GM21723 (cell line): ENCODE data around the gene LATS1.
"Not testable (repeated sequence)": the region's sequence is repeated elsewhere in the genome, so short reads cannot be mapped to it uniquely, and the experiment has no call there.

Source experiments
- ATAC-seq: cut with Tn5 transposase; IDR thresholded peaks from one replicate; pipeline ENCODE4 v1.9.1; 2021; ENCODE audit warnings: mild to moderate bottlenecking, moderate library complexity; ENCODE audit not compliant: unreplicated experiment

The LATS1 gene

DNA sequence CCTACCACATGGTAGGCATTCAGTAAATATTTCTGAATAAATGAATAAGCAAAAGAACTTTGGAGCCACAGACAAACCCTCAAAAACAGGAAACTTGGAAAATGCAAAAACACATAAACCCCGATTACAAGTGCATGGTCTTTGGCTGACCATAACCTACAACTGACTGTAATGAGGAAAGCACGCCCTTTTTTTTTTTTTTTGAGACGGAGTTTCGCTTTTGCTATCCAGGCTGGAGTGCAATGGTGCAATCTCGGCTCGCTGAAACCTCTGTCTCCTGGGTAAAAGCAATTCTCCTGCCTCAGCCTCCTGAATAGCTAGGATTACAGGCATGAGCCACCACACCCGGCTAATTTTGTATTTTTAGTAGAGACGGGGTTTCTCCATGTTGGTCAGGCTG lies 11.9 kb upstream of the LATS1 start:
- no peak for ATAC-seq

DNA sequence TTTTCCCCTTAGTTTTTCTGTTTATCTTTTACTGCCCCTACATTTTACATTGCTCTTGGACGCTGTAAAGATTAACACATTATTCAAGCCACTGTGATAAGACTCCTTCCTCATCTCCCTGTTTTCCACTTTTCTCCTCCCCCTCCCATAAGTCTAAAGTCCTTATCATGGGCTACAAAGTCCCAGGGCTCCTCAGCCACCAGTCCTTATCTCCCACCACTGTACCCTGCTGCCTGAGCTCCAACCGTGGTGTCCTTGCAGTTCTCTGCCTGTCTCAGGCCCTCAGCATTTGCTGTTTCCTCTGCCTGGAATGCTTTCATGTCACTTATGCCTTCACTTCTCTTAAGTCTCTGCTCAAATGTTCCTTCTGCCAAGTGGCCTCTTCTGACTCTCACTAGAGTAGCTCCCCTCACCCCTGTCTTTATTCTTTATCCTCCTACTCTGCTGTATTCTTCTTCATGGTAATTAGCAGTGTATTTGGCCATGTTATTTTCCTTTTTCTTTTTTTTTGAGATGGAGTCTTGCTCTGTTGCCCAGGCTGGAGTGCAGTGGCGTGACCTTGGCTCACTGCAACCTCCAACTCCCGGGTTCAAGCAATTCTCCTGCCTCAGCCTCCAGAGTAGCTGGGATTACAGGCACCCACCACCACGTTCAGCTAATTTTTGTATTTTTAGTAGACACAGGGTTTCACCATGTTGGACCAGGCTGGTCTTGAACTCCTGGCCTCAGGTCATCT lies 10.8 kb upstream of the LATS1 start:
- no peak for ATAC-seq

DNA sequence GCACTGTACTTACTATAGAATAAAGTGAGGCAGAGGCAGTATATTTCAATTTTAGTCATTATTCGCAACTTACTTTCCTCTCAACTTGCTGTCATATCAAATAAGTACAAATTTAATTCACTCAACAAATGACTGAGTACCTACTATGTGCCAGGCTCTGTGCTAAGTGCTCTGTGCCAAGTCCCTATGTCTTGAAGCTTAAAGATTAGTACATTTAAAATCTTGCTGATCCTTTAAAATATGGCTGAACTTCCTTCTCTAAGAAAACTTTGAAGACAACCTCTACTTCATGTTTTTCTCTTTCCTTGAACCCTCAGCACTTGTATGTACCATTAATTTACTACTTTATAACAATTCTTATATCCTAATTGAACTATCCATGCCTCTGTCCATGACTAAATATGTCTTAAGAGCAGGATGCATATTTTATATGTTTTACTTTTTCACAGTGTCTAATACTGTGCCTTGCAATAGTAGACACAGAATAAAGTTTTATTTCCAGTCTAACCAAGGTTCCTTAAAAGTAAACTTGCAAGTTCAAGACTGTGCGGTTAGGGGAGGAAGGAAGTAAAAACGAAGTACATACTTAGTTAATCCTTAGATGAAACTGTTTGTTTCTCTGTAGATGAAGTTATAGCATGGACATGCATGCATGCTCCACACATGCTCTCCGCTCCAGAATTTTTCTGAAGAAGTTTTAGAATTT lies 10.0 kb upstream of the LATS1 start:
- no peak for ATAC-seq

DNA sequence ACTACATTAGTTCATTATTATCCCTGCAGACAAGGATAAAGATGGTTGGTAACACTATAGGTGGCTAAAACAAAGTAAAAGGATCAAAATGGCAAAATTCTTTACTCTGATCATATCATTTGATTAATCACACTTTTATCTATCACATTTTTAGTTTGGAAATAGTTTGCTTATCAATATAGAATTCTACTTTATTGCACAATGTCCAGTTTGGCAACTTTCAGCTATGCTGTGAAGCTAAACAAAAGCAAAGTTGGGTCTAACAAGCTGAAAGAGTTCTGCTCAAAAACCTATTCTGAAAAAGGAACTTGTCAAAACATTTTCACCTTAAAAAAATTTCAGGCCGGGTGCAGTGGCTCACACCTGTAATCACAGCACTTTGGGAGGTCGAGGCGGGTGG lies 7.9 kb upstream of the LATS1 start:
- ATAC-seq: no peak

DNA sequence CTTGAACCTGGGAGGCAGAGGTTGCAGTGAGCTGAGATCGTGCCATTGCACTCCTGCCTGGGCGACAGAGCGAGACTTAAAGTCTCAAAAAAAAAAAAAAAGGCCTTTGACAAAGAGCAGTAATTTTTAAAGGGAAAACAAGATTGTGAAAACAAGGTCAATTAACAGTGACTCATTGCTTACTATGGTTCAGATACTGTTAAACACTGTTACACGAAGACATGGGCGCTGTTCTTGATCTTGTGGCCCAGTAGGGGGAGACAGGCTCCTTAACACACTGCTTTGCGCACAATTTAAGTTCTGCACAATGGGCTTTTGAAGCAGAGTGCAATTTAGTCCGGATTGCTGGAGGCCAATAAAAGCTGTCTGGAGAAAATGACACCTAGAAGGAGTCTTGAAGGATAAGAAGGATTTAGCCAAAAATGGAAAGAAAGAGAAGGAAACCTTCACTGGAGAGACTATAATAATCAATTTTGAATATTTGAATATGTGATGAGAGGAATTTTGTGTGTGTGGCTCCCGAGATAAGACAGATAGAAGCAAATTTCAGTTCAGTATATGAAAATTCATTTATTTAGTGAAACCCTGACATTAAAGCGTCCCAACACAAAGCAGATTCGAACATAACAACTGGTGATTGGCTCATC lies 6.0 kb upstream of the LATS1 start:
- ATAC-seq: no peak

DNA sequence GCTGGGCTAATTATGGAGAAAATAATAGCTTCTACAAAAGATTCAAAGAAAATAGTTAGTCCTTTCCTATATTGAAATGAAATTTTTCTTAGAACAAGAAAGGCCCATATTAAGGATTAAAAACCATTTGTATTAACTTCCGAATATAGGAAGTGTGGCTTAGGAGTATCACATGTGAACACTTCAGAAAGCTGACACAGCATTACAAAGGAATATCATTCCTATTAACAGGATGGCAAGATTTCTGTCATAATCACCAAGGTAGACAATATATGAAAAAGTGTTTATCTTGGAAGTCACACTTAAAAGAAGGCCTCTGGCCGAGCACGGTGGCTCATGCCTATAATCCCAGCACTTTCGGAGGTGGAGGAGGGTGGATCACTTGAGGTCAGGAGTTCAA lies 5.4 kb upstream of the LATS1 start:
- no peak for ATAC-seq

DNA sequence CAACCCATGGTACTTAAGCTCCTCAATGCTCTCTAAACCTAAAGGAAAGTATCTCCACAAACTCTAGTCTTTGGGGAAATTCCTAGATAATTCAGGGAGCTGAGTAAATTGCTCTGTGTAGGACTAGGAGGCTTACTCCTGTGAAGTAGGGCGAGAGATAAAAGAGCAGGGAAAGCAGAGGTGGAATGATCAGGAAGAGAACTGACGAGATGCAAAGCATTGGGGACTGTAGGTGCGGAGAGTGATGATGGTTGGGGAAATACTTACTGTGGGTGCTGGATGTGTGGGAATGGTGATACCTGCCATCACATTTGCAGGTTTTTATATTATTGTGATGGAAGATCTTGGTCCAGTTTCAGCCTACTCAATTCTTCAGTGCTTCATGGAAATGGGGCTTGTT lies 1.6 kb upstream of the LATS1 start:
- no peak for ATAC-seq

DNA sequence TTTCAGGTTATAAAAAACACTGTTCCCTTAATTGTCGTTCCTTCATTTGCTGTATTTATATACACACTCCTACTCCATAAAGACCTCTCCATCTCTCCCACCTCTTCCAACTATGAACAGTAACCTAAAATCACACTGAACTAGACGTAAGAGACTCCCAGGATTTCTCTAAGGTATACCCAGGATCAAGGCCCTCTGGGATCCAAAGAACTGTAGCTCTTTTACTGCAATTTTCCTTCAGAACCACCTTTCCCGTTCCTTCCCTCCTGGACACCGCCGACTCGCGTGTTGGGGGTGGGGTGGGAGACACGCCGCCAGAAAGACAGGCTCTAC lies 680 bp downstream of the LATS1 start:
- peak; percentile 14 for ATAC-seq

DNA sequence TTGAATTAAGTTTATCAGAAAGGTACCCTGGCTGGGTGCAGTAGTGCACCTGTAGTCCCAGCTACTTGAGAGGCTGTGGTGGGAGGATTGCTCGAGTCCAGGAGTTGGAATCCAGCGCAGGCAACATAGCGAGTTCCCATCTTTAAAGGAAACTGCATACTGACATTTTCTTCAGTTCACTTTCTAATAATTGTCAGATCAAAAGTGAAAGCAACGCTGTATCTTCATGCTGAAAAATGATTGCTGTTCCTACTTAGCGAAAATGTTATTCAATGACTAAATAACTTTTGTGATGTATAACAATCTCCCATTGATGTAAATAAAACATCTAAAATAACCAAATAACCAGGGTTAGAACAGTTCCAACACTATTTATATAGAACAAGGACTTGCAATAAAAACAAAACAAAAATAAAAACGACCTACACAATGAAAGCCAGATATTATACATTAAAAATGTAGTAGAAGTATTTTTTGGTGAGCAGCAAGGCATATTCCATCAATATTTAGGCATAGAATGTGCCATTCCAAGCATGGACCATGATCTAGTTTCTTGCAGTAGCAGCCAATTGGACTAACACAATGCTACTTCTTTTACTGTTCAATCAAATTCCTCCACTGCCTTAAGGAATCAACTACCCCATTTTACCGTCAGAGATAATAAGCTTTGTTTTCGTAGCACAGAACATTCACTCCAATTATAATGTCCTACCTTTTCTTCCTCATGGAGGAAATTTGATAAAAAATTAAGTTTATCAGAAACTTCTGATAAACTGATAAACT lies 1.5 kb downstream of the LATS1 start:
- ATAC-seq: no peak

DNA sequence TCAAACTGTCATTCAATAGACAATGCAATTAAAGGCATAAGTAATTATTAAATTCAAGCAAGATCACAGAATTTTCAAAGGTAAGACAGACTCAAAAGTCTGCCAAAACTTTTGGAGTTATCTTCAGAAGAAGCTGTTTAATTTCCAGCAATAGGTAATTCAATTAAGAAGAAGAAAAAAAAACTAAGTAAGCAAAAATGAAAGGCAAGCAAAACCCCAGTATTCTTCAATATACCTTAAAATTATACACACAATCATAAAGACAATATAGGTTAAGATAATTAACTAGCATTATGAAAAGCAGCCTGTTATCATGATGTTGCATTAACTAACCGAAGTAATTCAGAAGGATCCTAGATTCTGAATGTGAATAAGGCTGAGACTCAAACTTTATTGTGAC lies 3.5 kb downstream of the LATS1 start:
- no peak for ATAC-seq

DNA sequence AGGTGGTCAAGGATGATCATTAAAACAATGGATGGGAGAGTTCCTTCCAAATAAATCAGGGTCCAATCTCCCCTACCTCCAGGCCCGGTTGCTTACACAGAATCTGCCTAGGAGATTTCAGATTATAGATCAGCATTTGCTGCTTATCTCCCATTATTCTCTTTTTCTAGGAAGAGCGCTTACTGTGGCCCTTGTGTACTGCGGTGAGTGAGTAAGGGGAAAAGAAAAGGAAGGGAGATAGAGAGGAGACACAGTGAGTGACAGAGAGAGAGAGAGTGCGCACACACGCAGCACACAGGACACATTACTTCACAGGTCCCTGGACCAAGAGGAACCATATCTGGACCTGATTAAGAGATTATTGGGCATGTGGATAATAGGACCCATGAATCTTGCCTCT lies 6.2 kb downstream of the LATS1 start:
- ATAC-seq: no peak

DNA sequence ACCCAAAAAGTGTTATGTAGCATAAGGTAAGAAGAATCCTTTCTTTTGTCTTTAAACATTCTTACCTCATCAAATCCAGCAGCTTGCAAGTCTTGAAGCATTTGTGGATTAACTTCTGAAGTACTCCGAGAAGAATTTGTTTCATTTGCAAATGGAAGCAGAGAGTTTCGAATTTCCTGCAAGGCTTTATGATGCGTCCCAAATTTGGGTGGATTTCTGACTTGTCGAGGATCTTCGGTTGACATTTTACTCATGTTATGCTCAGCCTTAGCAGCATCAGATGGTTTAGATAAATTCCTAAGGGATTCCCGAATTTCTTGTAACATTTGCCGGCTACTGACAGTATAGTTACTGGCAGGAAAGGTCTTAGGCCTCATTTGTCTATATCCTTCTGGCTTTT lies 16.2 kb downstream of the LATS1 start:
- no peak for ATAC-seq

DNA sequence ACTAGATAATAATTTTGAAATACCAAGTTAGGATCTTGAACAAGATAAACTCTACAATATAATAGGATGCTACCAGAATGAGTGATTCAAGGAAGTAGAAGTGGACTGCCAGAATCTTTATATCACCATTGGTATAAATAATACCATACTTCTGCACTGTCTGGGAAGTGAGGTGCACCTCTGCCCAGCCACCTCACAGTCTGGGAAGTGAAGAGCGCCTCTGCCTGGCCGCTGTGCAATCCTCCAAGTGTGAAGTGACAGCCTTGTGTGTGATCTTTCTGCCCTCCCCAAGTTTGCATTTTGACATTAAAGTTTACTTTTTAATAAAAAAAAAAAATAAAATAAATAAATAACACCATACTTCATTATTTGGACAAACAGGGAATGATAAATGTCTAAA lies 18.8 kb downstream of the LATS1 start:
- no peak for ATAC-seq

DNA sequence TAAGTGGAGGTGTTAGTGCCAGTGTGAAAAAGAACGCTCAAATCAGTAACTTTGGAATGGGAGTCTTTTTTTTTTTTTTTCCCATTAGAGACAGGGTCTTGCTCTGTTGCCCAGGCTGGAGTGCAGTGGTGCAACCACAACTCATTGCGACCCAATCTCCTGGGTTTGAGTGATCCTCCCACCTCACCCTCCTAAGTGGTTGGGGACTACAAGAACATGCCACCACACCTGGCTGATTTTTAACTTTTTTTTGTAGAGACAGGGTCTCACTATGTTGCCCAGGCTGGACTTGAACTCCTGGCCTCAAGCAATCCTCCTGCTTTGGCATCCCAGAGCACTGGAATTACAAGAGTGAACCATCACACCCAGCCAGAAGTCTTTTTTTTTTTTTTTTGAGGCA lies 19.7 kb downstream of the LATS1 start:
- no peak for ATAC-seq

DNA sequence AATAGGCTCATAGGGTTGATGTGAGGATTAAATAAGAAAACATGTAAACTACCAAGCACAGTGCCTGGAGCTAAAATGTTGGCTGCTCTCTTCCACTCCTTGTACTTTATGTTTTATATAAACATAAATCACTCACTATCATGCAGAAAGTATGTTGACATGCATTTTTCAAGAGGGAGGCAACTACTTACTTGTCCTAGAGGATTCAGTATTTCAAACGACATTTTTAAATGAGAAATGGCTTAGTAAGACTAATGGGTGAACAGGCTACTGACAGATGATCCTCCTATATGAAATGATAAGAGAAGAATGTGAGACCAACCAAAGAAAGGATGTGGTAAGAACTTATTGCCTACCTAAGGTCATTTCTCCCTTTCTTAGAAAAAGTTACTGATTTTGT lies 21.0 kb downstream of the LATS1 start:
- no peak for ATAC-seq

DNA sequence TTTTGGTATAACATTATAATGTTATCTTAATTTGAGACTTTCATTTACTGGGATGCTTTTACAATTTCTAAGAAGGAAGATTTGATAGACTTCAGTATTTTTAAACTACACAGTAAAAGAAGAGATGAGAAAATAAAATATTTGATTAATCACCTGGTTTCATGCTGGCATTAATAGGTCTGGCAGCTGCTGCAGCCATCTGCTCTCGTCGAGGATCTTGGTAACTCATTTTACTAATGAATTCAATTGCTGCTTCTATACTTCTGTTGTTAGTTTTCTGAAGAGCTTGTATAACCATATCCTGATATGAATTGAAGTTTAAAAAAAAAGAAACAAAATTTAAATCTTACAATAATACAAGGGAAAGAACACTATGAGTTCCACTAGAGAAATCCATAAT lies 23.0 kb downstream of the LATS1 start:
- no peak for ATAC-seq

DNA sequence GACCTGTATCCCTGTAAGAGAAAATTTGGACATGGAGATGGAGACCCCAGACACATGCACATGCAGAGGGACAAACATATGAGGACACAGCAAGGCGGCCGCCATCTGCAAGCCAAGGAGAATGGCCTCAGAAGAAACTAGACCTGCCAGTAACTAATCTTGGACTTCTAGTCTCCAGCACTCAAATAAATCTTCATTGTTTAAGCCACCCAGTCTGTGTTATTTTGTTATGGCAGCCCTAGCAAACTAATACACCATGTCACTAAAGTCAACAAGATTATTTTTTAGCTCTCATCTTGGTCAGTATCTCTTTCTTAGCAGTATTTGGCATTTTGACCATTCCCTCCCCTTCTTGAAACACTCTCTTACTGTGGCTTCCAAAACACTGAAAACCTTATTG lies 26.7 kb downstream of the LATS1 start:
- ATAC-seq: no peak

DNA sequence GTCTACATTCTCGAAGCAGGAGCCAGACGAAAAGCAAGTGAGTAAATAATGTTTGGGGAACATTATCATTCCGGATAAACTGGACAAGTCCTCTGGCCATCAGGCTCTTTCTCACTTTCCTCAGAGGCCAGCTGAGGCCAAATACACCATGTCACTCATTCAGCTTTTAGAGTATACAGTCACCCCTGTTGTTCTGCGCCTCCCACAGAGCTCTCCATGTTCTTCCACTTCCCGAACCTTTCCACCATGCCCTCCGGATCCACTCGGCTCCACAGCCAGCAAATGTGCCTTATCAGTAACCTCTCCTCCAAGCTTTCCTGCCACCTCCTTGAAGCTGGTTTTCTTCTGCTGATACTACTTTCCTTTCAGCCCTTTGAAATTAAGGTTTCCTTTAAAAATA lies 31.7 kb downstream of the LATS1 start:
- no peak for ATAC-seq

DNA sequence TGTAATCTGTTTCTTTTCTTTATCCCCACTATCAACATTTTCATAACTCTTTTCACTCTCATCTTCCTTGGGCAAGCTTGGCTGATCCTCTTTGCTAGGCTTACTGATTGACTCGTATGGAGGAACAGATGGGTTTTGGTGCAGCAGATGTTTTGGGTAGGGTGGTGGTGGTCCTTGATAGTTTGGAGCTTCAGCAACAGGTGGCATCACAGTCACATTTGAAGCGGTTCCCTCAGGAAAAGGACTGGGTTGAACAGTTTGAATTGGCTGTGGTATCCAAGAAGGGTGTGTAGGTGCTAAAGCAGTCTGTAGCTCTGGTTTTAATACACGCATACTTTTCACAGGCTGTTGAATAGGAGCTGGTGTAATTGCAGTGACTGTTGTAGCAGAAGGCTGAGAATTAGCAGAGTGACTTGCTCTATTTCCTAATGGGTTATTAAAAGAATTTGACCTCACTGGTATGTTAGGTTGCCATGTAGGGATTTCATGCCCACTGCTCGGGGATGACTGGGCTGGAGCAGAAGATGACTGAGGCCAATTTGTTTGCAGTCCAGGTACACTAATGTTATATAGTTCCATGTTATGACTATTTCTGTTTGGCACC lies 34.5 kb downstream of the LATS1 start:
- ATAC-seq: no peak

DNA sequence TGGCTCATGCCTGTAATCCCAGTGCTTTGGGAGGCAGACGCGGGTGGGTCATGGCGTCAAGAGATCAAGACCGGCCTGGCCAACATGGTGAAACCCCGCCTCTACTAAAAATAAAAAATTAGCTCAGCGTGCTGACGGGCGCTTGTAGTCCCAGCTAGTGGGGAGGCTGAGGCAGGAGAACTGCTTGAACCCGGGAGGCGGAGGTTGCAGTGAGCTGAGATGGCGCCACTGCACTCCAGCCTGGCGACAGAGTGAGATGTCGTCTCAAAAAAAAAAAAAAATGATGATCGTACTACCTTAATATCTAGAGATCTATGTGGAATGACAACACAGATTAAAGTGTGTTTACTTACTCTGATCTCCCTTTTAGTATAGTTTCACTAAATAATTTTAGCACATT lies 36.1 kb downstream of the LATS1 start:
- ATAC-seq: not testable (repeated sequence)

DNA sequence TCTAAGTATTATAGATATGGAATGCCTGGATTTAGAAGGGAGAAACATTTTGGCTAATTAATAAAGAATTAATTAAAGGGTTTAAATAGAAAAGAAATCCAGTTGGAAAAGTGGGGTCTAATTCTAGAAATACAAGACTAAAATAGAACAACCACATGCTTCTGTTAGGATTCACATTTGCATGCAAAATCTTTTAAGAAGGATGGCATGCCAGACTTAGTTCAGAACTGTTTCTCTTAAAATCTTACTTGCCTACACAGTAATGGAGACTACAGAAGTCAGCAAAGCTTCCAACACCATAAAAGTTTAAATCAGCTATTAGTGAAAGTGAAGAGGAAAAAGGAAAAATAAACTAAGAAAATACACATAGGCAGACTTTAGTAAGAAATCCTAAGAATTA lies 36.7 kb downstream of the LATS1 start:
- ATAC-seq: no peak
